HEK293T (cell line): ENCODE results near the gene MAZ.

Experiments used
- ELF4 ChIP-seq: fragments of 450-650 bp; IDR thresholded peaks from 2 replicates; pipeline ENCODE4 v1.6.1; 2017; ENCODE audit warnings: antibody characterized with exemption
- FOXK2 ChIP-seq: fragments of 450-650 bp; IDR thresholded peaks from 2 replicates; pipeline ENCODE4 v1.6.1; 2016; ENCODE audit warnings: mild to moderate bottlenecking
- FOXM1 ChIP-seq: fragments of 450-650 bp; IDR thresholded peaks from 2 replicates; pipeline ENCODE4 v1.6.1; 2017; ENCODE audit warnings: mild to moderate bottlenecking, borderline replicate concordance
- HDGF ChIP-seq: fragments of 450-650 bp; IDR thresholded peaks from 2 replicates; pipeline ENCODE4 v1.6.1; 2017; ENCODE audit warnings: antibody characterized with exemption, borderline replicate concordance
- PKNOX1 ChIP-seq: fragments of 450-650 bp; IDR thresholded peaks from 2 replicates; pipeline ENCODE4 v1.6.1; 2016
- SUZ12 ChIP-seq: fragments of 450-650 bp; IDR thresholded peaks from 2 replicates; pipeline ENCODE4 v1.6.1; 2016; ENCODE audit warnings: mild to moderate bottlenecking

- TF ChIP-seq HDGF (no peak), FOXM1 (no peak), SUZ12 (no peak), PKNOX1 (no peak), ELF4 (no peak), FOXK2 (no peak)
Observed at GRCh38 chr16:29809031-29809747, 2.9 kb downstream of the MAZ start.
